CD4-positive, alpha-beta T cell treated with Interferon alpha-2 for 1 hour (primary cell): ENCODE results near the gene ZNF181.
"Not testable (repeated sequence)": the region's sequence is repeated elsewhere in the genome, so short reads cannot be mapped to it uniquely, and the experiment has no call there.

Source experiments
- DNase-seq, 2 donors: peaks; one replicate each; pipeline ENCODE4 v3.0.0-alpha.2; 2020 to 2022

Gene ZNF181

DNA sequence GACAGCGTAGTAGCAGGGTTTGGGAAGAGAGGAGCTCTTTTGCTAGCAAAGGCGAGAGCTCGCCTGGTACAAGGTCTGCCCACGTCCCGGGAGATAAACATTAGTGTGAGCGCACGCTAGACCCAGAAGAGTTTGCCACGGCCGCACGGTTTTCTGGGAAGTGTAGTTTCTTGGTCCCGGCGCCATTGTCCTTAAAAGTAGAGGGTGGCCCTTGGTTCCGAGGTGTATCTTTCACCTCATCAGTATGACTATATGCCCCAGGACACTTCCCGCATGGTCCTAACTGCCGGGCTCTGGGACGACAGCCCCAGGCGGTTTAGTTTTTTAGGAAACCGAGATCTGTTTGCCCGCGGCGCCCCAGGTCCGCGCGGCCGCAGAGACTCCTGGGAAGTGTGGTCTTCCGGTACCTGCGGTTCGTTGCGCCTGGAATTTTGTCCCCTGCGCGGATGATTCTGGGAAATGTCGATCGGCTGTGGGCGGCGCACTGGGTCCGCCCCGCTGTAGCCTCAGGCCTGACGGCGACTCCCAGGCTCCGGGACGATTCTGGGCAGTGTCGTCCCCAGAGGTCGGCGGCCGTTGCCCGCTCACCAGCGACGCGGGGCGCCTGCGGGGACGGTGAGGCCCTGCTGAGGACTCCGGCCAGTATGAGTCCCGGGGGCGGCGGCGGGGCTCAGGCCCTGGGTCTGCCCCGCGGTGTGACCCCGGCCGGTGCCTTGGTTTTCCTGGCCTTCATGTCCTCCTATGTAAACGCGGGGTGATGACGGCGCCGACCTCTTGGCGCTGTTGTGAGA is at the start of gene ZNF181:
Gene ZNF181, plus strand, starts transcription at position 498 of the 791 bp plus-strand sequence. CDS start 795 bp downstream, outside the sequence.
- DNase-seq: peak; percentile 81 to 87

- not testable (repeated sequence) for DNase-seq
Observed at GRCh38 chr19:34685266-34685665, 48.8 kb upstream of the ZNF181 start.

- DNase-seq: no peak
Observed at GRCh38 chr19:34686455-34686854, 47.6 kb upstream of the ZNF181 start.

GRCh38 chr19:34687348-34687747 is 46.7 kb upstream of the ZNF181 start:
- no peak for DNase-seq

GRCh38 chr19:34688592-34688991 is 45.5 kb upstream of the ZNF181 start:
- no peak for DNase-seq

DNA sequence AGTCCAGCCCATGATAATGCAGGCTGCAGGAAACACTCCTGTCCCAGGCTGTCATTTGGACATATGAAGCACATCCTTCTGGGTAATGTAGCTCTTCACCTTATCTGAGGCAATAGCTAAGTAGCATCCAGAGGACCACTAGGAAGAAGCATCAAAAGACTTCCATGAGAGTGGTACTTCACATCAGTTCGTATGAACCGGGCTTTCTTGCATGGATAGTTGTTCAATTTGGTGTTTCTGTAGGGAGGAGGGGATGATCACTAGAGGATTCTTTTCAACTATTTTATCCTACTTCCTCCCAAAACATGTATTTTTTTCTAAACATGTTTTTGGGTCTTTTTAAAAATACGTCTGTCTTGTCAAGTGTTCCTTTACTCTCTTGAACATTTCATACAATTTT is 43.7 kb upstream of the ZNF181 start:
- no peak for DNase-seq

GRCh38 chr19:34692549-34692948 is 41.5 kb upstream of the ZNF181 start:
- DNase-seq: no peak

GRCh38 chr19:34707661-34708060 is 26.4 kb upstream of the ZNF181 start:
- DNase-seq: no peak

GRCh38 chr19:34711890-34712289 is 22.2 kb upstream of the ZNF181 start:
- DNase-seq: no peak

- peak; percentile 61 to 82 for DNase-seq
Observed at GRCh38 chr19:34712395-34713261, 21.4 kb upstream of the ZNF181 start.

DNA sequence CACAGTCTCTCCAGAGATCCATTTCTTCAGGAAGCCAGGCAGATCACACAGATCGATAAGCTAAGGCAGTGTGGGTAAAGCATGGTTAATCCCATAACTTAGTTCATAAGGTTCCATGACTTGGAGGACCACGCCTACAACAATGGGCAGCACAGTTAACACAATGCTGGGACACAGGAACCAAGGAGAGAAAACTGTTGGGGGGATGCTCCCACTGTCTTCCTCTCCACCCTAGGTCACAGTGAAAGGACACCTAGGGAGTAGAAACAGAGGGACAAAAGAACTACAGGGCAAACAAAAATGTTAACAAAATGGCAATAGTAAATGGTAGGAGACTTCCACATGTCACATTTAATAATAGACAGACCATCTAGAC is 20.8 kb upstream of the ZNF181 start:
- DNase-seq: no peak

DNA sequence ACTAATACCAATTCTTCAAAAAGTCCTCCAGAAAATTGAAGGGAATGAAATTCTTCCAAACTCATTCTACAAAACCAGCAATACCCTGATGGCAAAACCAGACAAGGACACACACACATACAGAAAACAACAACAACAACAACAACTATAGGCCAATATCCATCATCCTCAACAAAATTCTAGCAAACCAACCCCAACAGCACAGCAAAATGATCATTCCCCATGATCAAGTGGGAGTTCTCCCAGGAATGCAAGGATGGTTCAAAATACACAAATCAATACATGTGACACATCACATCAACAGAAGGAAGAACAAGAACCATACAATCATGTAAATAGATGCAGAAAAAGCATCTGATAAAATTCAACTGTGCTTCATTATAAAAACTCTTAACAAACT is 18.7 kb upstream of the ZNF181 start:
- DNase-seq: no peak

DNA sequence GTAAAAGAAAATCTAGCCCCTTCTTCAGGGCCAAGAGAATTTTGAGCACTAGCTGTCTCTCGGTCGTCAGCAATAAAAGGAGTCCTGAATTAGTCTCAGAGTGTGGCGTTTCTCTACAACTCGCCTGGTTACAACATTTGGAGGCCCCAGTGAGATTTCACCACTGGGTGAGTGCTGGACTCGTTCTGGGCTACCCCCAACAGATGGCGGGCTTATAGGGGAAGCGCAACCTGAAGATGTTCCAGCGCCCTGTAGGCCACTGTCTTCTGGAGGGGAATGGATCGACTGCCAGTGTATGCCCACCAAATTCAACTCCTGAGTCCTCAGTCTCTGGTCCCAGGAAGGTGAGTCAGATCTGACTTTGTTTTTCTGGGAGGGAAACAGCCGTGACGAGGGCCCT is 11.7 kb upstream of the ZNF181 start:
- DNase-seq: no peak

- no peak for DNase-seq
Observed at GRCh38 chr19:34725400-34725799, 8.6 kb upstream of the ZNF181 start.

- no peak for DNase-seq
Observed at GRCh38 chr19:34731019-34731829, 2.8 kb upstream of the ZNF181 start.

DNA sequence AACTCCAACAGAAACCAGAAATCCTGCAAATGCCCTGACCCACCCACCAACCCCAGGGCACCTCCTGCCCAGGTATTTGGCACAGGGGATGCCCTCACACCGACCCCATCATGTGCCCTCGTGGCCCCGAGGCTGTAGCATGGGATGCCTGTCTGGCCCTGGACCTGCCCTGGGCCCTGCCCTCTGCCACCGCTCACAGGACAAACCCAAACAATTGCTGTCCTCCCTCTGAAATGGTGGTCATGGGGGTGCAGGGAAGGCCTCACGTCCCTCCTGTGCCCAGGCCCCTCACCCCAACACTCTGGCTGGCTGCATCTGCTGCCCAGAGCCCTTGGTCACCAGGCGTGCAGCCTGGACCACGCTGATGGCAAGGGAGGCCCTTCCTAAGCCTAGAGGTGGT is 2.1 kb upstream of the ZNF181 start:
- no peak for DNase-seq

GRCh38 chr19:34732612-34733211 is 1.3 kb upstream of the ZNF181 start:
- DNase-seq: no peak

DNA sequence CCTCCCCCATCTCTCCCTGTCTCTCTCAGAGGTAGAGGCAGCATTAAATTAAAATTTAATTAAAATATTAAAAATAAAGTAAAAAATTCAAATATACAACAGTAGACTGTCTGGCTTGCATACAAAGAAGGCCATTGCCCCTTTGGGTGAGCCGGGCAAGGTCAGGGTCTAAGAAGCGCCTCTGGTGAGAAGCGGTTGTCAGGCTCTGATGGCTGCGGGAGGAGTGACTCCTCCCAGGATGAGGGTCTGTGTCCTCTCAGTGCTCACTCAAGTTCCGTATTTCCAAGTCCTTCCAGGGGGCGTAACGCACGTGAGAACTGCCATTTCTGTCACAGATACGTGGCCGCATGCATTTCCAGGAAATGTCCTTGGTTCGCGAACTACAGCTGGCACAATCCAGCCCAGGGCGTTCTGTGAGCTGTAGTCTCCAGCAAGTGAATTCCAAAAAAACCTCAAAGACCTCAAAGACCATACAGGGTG is 737 bp upstream of the ZNF181 start:
- peak in 1 of 2 donors; percentile 75 for DNase-seq

- peak in 1 of 2 donors; percentile 74 for DNase-seq
Observed at GRCh38 chr19:34734537-34735103, 577 bp downstream of the ZNF181 start.

DNA sequence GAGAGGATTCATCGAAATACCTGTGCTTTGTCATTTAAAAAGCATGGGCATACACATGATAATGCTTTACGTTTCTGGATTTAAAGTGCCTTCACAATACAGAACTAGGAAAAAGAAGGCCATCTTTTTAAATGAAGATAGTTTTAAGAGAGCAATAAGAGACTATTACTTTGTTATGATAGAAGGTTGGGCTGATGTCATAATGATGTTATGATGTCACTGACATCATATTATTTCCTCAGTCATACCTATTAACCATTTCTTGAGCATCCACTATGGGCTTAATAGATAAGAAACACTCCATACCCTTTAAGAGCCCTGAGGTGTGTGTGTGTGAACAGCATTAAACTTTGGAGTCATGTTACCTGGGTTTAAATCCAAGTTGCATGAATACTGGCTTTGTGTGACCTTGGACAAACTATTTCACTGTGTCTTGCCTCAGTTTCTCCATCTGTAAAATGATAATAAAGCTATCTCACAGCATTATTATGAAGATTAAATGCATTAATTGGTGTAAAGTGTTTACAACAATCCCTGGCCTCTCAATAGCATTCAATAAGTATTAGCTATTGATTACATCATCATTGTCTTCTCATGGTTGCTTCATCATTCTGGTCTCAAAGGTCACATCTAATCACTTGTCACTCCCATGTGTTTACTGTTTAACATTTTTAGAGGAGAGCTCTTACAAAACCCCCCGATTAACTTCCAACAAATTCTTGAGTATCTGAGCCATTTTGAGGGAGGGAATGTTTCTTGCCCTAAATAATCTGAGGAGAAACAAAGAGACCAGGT is 11.1 kb downstream of the ZNF181 start:
- DNase-seq: no peak

GRCh38 chr19:34757441-34757840 is 23.4 kb downstream of the ZNF181 start:
- DNase-seq: no peak
